Measurements from ENCODE around the gene TPM3. TPM values are rescaled to one million over a fixed set of nuclear protein-coding genes. Genes with fewer than 3 reads are reported as not detected.
A peak's percentile ranks its signal among the peaks of the same experiment; 100 is the strongest.

The TPM3 gene
- total RNA-seq, 4 donors from 2014 or later = 130 to 263 (median 199) TPM

GRCh38 chr1:154158307-154159125 lies 33.4 kb downstream of the TPM3 start:
- no peaks in the 10 kb centered on the region for H3K4me1 ChIP-seq
- no peaks in the 10 kb centered on the region for H3K27me3 ChIP-seq
- intact Hi-C loops (cut with DNase I; ENCODE audit: low total_unique reads) = no loop called here
- H3K4me3 ChIP-seq = no peak overlapping the region
- no peak for DNase-seq
- TF ChIP-seq POLR2A (IDR thresholded peaks at IDR 0.05) (no peak), CTCF (IDR thresholded peaks at IDR 0.05) (no peak)
- no peaks in the 10 kb centered on the region for H3K36me3 ChIP-seq
- H3K27ac ChIP-seq = peak overlapping the region; percentile 36 to 86
- H3K9me3 ChIP-seq = no peaks in the 10 kb centered on the region

GRCh38 chr1:154157520-154158306 lies 34.2 kb downstream of the TPM3 start:
- no peaks in the 10 kb centered on the region for H3K36me3 ChIP-seq
- no peaks in the 10 kb centered on the region for H3K27me3 ChIP-seq
- H3K4me3 ChIP-seq = no peak overlapping the region
- TF ChIP-seq CTCF (IDR thresholded peaks at IDR 0.05) (no peak), POLR2A (IDR thresholded peaks at IDR 0.05) (no peak)
- H3K4me1 ChIP-seq = no peaks in the 10 kb centered on the region
- peak overlapping the region; percentile 36 to 86 for H3K27ac ChIP-seq
- no peaks in the 10 kb centered on the region for H3K9me3 ChIP-seq
- intact Hi-C loops (cut with DNase I; ENCODE audit: low total_unique reads) = no loop called here
- peak in 1 of 2 donors; percentile 29 for DNase-seq

GRCh38 chr1:154155251-154155650 lies 36.6 kb downstream of the TPM3 start:
- Histone ChIP-seq H3K4me3 (no peak overlapping the region), H3K27me3 (no peaks in the 10 kb centered on the region), H3K4me1 (no peaks in the 10 kb centered on the region), H3K27ac (peak overlapping the region; percentile 62 to 86), H3K9me3 (no peaks in the 10 kb centered on the region), H3K36me3 (no peaks in the 10 kb centered on the region)
- intact Hi-C loops (cut with DNase I; ENCODE audit: low total_unique reads) = no loop called here
- peak in 1 of 2 donors; percentile 31 for DNase-seq
- TF ChIP-seq POLR2A (IDR thresholded peaks at IDR 0.05) = peak in 1 of 2 donors; percentile 28
- TF ChIP-seq CTCF (IDR thresholded peaks at IDR 0.05) = no peak

- H3K27me3 ChIP-seq = no peaks in the 10 kb centered on the region
- H3K4me3 ChIP-seq = no peak within 1 kb of the TSS
- intact Hi-C loops (cut with DNase I; ENCODE audit: low total_unique reads) = no loop called here
- peak within 1 kb of the TSS; percentile 62 to 86 for H3K27ac ChIP-seq
- H3K36me3 ChIP-seq = no peaks in the 10 kb centered on the region
- H3K9me3 ChIP-seq = no peaks in the 10 kb centered on the region
- H3K4me1 ChIP-seq = no peaks in the 10 kb centered on the region
- TF ChIP-seq CTCF (IDR thresholded peaks at IDR 0.05) = no peak
- peak in 1 of 2 donors; percentile 26 for TF ChIP-seq POLR2A (IDR thresholded peaks at IDR 0.05)
- DNase-seq = peak; percentile 29 to 59
Measured at GRCh38 chr1:154154534-154155191, 37.2 kb downstream of the TPM3 start, which contains the start of gene NUP210L. TSS of gene NUP210L (minus strand) at chr1:154155073.
